Left ventricle myocardium superior (tissue), 1 donor: Measurements from ENCODE around the gene LOC101059915.
"Not testable (repeated sequence)": the region's sequence is repeated elsewhere in the genome, so short reads cannot be mapped to it uniquely, and the experiment has no call there.

ENCODE experiments used
- ATAC-seq: fragments of 200-7000 bp; cut with Tn5 transposase; one replicate; pipeline ENCODE4 v1.9.1; 2020; ENCODE audit warnings: mild to moderate bottlenecking, moderate library complexity
- DNase-seq: peaks from one replicate; pipeline ENCODE4 v3.0.0-alpha.2; 2020
- intact Hi-C: fragments of 100-400 bp; cut with micrococcal nuclease; formaldehyde crosslinking; loops from one replicate; pipeline ENCODE4 v1.11.0; 2022
- donor health status: DM: no; HTN: yes; CAD: no; lungs with severe emphysema.

Gene LOC101059915

DNA sequence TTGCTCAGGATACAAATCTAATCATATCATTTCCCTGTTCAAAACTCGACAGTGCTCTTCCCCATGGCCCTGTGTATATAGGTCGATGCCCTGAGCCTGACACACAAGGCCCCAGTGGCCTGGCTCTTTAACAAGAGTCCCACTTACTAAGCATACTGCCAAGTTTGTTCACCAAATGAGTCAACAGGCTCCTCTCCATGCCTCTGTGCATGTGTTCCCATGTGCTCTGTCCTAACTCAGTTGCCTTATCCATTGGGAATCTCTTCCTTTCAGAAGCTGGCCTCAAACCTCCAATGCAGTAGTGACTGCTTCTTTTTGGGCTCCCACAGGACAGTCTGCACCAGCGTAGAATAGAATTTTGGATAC, 30.1 kb upstream of the LOC101059915 start:
- peak; percentile 15 for ATAC-seq
- DNase-seq = no peak
- intact Hi-C loops = no loop called here

GRCh38 chrX:71637848-71638247, 29.5 kb upstream of the LOC101059915 start:
- intact Hi-C loops = no loop called here
- no peak for ATAC-seq

DNA sequence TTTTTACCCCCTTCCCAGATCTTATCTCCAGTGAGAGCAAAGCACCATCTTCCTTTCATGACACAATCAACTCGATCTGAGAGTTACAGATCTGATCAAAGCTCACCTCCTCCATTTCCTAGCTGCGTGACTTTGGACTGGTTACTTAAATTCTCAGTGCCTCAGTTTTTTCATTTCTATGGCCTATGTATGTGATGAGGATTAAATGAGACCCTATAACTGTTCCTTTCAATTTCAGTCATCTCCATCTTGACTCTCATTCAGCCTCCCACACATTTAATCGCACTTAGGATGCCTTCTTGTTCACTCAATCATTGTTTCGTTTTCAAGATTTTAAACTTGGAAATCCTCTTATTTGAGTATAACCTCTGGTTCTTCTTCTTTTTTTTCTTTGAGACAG, 28.9 kb upstream of the LOC101059915 start:
- no peak for DNase-seq
- intact Hi-C loops = no loop called here
- no peak for ATAC-seq

More at GRCh38 chrX:71637848-71638247, 29.5 kb upstream of the LOC101059915 start:
- no peak for DNase-seq

DNA sequence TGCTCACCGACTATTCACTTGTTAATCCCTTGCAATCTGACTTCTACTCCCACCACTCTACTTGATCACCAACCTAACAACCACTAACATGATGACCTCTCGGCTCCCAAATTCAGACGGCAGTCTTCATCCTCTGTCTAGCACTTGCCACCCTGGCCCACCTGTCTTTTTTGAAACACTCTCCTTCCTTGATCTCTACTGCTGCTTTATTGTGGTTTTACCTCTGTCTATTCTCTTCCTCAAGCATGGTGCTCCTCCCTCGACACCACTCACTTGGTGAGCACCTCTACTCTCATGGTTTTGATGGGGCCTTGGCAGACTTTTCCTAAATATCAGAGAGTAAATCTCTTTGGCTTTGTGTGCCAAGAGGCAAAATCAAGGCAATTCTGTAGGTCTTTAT, 27.3 kb upstream of the LOC101059915 start:
- ATAC-seq = no peak
- DNase-seq = no peak
- intact Hi-C loops = no loop called here

- intact Hi-C loops, DNase-seq, ATAC-seq: not testable (repeated sequence)
Measured at GRCh38 chrX:71644406-71644805, 22.9 kb upstream of the LOC101059915 start.

DNA sequence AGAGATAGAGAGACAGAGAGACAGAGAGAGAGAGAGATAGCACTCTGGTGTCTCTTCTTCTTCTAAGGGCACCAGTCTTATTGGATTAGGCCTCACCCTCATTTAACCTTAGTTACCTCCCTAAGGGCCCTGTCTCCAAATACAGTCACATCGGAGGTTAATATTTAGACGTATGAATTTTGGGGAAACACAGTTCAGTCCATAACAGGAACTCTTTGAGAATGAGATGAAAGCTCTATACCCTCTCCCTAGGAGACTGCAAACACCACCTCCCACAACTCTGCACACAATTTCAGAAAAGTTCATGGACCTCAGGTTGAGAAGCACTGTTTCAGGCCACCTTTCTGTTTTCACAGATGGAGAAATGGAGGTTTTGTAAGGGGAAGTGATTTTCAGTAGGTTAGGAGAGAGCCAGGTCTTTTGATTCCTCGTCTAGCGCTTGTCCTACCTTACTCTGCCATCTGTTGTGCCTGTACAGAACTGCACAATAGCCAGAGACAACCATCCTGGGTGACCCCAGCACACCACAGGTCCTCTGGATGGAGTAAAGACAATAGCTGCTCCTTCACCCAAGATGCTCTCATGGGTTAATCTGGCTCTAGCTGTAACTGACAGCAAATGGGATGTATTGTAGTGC, 16.9 kb upstream of the LOC101059915 start:
- intact Hi-C loops = no loop called here
- DNase-seq (no peak), ATAC-seq (peak; percentile 78)

DNA sequence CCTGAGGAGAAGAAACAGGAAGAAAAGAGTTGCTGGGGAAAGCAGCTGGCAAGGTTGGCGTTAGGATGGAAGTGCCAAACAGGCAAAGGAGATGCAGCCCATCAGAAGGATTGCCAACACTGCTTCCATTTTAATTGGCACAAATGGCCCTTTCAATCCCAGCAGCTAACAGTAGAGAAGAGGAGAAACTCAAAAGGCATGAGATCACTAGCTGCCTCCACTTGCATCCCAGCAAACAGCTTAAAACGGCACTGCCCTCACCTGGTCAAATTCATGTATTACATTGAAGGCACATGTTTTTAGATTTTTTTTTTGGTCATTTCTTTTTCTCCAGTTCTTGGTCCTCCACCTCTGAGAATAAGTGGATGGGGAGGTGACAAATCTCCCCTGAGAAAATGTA, 14.9 kb upstream of the LOC101059915 start:
- intact Hi-C loops = no loop called here
- DNase-seq = no peak
- ATAC-seq = peak; percentile 51

DNA sequence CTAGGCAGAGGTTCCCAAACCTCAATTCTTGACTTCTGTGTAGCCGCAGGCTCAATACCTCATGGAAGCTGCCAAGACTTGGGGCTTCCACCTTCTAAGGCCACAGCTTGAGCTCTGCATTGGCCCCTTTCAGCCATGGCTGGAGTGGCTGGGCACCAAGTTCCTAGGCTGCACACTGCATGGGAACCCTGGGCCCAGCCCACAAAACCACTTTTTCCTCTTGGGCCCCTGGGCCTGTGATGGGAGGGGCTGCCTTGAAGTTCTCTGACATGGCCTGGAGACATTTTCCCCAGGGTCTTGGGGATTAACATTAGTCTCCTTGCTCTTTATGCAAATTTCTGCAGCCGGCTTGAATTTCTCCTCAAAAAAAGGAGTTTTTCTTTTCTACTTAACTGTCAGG, 14.0 kb upstream of the LOC101059915 start:
- ATAC-seq = no peak
- DNase-seq = no peak
- intact Hi-C loops = no loop called here

- DNase-seq (no peak), ATAC-seq (no peak)
- intact Hi-C loops = no loop called here
Measured at GRCh38 chrX:71657267-71657666, 10.1 kb upstream of the LOC101059915 start.

DNA sequence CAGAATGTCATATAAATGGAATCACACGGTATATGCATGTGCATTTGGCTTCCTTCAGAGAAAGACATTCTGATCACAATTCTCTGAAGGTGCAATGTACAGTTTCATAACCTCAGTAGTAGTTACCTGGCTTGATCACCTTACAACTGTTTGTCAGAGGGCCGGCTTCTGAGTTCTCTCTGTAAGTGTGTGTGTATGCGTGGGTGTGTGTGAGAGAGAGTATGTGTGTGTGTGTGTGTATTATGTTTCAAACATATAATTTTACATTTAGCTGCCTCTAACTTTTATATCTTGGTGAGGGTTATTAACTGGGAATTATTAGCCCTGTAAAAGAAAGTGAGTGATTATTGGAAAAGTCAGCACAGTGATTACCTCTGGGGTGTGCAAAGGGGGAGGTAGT, 8.0 kb upstream of the LOC101059915 start:
- DNase-seq (no peak), ATAC-seq (no peak)
- intact Hi-C loops = no loop called here

DNA sequence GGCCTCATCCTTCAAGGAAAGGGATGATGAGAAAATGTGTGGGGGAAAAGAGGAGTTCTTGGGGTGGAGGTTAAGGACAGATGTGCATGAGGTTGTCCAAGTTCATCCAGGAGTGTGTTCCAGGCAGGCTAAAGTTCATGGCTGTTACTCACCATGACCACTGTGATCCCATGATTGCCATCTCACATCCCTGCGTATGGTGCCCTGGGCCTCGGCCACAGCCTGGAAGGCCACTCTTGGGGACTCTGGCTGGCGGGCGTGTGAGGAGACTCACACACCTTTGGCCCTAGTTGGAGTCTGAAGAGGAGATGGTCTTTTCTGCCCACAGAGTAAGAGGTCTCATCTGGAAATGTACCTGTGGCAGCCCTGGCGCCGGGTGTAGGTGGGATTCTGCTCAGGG, 7.4 kb upstream of the LOC101059915 start:
- ATAC-seq = no peak
- intact Hi-C loops = no loop called here

GRCh38 chrX:71660562-71661416, 6.6 kb upstream of the LOC101059915 start:
- intact Hi-C loops = no loop called here
- no peak for ATAC-seq
- no peak for DNase-seq

More for the DNA sequence above, 7.4 kb upstream of the LOC101059915 start:
- DNase-seq = no peak

GRCh38 chrX:71661919-71662318, 5.4 kb upstream of the LOC101059915 start:
- intact Hi-C loops = no loop called here
- ATAC-seq (no peak), DNase-seq (no peak)

DNA sequence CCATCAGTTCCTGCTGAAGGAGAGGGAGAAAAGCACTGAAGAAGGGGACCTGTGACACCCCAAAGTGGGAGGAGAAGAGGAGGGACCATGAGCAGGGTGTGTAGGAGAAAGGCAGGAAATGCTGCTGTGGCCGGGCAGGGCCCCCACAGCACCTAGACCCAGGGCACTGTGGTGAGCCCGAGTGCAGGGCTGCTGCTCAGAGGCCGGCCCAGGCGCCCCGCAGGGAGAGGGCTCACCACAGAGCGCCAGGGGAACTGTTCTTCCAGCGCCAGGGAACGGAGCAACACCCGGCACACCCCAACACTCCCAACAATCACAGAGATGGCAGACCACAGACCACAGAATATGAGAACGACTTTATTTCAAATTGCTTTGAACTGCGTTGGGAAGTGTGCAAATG, 4.7 kb upstream of the LOC101059915 start:
- DNase-seq, ATAC-seq, intact Hi-C loops: not testable (repeated sequence)

DNA sequence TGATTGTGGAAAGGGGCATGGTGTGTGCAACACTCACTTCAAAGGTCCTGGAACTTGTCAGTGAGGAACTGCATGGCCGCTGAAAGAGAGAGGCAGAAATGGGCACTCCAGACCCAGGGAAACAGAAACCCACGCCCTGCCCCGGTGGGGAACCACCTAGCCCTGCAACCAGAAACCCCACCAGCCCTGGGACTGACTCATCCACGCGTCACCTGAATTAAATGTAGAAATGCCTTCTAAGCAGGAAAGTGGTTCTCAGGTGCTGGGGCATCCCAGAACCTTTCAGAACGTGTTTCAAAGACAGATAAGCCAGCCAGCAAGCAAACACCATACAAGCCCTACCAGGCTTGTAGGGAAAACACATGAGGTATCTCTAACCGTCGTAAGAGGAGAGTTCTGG, 4.1 kb upstream of the LOC101059915 start:
- ATAC-seq, DNase-seq, intact Hi-C loops: not testable (repeated sequence)

- intact Hi-C loops, DNase-seq: not testable (repeated sequence)
- peak; percentile 36 for ATAC-seq
Measured at GRCh38 chrX:71664202-71664601, 3.1 kb upstream of the LOC101059915 start.

GRCh38 chrX:71664889-71665491, 2.4 kb upstream of the LOC101059915 start:
- intact Hi-C loops = no loop called here

GRCh38 chrX:71665747-71666146, 1.6 kb upstream of the LOC101059915 start:
- intact Hi-C loops = no loop called here
- no peak for DNase-seq
- no peak for ATAC-seq

More at GRCh38 chrX:71664889-71665491, 2.4 kb upstream of the LOC101059915 start:
- ATAC-seq (no peak), DNase-seq (no peak)

GRCh38 chrX:71666240-71667223, 814 bp upstream of the LOC101059915 start:
- ATAC-seq (no peak), DNase-seq (no peak)
- intact Hi-C loops = no loop called here
